ENCODE measurements around the gene UBE2I.

The UBE2I gene

DNA sequence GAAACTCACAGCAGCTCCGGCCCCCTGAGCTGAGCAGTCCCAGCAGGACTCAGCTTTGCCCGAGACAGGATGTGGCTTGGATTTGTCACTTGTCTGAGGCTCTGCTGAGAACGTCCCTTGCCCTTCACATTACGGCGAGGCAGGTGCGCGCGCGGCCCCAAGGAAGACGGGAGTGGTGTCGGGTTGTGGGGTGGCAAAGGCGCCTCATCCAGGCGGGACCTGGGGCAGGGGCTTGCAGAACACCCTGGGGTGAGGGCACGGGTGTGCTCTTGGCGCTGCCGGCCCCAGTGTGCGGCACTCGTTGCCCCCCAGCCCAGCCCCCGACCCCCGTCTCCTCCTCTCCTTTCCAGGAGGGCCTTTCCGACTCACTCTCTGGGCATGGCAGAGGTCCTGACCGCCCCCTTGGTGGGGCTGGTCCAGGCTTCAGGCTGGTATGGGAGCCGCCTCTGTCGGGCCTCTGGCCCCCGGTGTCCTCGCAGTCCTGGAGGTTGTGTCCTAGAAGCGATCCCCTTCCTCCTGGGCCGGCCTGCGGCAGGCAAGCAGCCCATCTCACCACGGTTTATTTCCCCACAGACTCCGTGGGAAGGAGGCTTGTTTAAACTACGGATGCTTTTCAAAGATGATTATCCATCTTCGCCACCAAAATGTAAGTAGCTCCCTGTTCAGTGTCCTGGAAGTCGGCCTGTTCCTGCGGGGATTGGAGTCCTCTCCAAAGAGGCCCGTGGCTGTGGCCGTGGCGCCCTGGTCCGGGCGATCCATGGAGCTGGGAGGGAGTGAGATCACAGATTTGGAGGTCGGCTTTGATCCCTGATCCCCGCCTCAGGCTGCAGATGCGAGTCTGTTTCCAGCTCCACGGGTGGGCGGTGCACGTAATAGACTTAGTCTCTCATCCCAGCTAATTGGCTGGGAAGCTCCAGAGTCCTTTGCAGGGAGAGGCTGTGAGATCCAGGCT lies 5.9 kb downstream of the UBE2I start:
- Histone ChIP-seq H3K36me3 (peaks cover 78% of the 10 kb centered on the region), H3K4me1 (ENCODE audit: control insufficient read depth in 1 of 2, insufficient read depth in 1 of 2, low read depth in 1 of 2, low read length in 1 of 2) (peaks cover 20 to 23% of the 10 kb centered on the region in 2 experiments), H3K4me3 (ENCODE audit: low read depth in 1 of 2, low read length in 1 of 2) (no peak overlapping the region), H3K9me3 (no peaks in the 10 kb centered on the region), H3K27me3 (no peaks in the 10 kb centered on the region), H3K27ac (no peak overlapping the region)
- TF ChIP-seq, protein P1, sequence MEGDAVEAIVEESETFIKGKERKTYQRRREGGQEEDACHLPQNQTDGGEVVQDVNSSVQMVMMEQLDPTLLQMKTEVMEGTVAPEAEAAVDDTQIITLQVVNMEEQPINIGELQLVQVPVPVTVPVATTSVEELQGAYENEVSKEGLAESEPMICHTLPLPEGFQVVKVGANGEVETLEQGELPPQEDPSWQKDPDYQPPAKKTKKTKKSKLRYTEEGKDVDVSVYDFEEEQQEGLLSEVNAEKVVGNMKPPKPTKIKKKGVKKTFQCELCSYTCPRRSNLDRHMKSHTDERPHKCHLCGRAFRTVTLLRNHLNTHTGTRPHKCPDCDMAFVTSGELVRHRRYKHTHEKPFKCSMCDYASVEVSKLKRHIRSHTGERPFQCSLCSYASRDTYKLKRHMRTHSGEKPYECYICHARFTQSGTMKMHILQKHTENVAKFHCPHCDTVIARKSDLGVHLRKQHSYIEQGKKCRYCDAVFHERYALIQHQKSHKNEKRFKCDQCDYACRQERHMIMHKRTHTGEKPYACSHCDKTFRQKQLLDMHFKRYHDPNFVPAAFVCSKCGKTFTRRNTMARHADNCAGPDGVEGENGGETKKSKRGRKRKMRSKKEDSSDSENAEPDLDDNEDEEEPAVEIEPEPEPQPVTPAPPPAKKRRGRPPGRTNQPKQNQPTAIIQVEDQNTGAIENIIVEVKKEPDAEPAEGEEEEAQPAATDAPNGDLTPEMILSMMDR (IDR thresholded peaks at IDR 0.05), result no peak

DNA sequence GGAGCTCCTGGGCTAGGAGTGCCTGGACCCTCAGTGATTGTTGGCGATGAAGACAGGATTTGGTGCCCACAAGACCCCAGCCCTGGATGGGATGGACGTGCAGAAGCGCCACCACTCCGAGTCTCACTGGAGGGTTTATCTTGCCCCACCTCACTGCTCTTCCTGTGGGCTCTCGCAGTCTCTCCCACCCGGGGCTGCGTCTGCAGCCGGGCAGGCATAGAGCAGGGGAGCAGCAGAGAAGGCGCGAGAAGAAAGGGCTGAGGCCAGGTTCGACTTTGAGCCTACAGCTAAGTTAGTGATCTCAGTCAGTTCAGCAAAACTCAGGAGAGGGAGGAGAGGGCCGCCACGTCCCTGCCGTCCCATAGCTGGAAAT lies 6.6 kb downstream of the UBE2I start:
- Histone ChIP-seq H3K27me3 (no peaks in the 10 kb centered on the region), H3K36me3 (peaks cover 85% of the 10 kb centered on the region), H3K27ac (no peak overlapping the region), H3K4me1 (ENCODE audit: control insufficient read depth in 1 of 2, insufficient read depth in 1 of 2, low read depth in 1 of 2, low read length in 1 of 2) (peaks cover 14 to 16% of the 10 kb centered on the region in 2 experiments), H3K4me3 (ENCODE audit: low read depth in 1 of 2, low read length in 1 of 2) (no peak overlapping the region), H3K9me3 (no peaks in the 10 kb centered on the region)
- TF ChIP-seq, protein P1 (IDR thresholded peaks at IDR 0.05), result no peak

DNA sequence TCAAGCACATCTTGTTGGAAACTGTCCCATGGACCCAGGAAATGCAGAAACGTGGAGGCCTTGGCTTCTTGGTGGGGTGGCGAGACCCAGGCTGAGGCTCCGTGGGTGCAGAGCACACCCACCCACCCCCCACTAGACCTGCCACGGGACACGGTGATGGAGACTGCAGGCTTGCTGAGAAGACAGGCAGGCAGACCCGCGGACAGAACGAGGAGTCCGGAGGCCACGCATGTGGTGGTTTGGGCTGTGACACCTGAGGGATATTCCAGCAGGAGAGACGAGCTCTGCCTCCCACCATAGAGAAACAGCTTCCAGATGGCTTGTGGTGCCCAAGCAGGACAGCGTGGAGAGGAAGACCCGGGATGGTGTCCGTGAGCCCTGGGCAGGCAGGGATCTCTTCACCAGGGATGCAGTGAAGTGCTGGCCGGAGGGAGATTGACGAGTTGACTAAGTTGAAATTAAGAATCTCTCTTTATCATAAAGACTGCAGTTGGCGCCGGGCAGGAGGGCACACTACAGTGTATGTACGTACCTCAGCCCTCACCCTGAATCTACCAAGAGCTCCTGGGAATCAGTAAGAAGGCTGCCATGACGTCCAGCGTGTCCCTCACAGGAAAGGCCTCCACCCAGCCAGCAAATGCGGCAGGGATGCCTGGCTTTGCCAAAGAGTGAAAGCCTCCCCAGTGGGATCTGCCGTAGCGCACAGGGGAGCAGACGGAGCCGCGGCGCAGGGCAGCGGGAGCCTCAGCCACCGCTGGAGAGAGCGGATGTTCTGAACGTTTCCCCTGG lies 8.2 kb downstream of the UBE2I start:
- H3K9me3 ChIP-seq, result no peaks in the 10 kb centered on the region
- H3K27ac ChIP-seq, result no peak overlapping the region
- H3K27me3 ChIP-seq, result no peaks in the 10 kb centered on the region
- peaks cover 93% of the 10 kb centered on the region for H3K36me3 ChIP-seq
- no peak overlapping the region for H3K4me3 ChIP-seq (ENCODE audit: low read depth in 1 of 2, low read length in 1 of 2)
- TF ChIP-seq, protein P1 (IDR thresholded peaks at IDR 0.05), result no peak
- H3K4me1 ChIP-seq (ENCODE audit: control insufficient read depth in 1 of 2, insufficient read depth in 1 of 2, low read depth in 1 of 2, low read length in 1 of 2), result no peaks in the 10 kb centered on the region

DNA sequence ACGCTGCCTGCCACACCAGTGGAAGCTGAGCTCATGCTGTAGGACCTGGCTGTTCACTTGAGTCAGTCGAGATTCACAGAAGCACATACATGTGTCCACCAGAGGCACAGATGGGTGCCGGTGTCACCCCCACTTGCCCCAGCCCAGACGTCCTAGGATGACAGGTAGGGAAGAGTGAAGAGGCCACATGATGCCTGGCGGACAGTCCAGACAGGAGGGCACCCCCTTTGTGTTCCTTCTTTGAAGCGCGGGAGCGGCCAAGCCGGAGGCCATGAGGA lies 8.8 kb downstream of the UBE2I start:
- no peaks in the 10 kb centered on the region for H3K9me3 ChIP-seq
- TF ChIP-seq, protein P1 (IDR thresholded peaks at IDR 0.05), result no peak
- H3K4me3 ChIP-seq (ENCODE audit: low read depth in 1 of 2, low read length in 1 of 2), result no peak overlapping the region
- no peak overlapping the region for H3K27ac ChIP-seq
- H3K27me3 ChIP-seq, result no peaks in the 10 kb centered on the region
- no peaks in the 10 kb centered on the region for H3K4me1 ChIP-seq (ENCODE audit: control insufficient read depth in 1 of 2, insufficient read depth in 1 of 2, low read depth in 1 of 2, low read length in 1 of 2)
- H3K36me3 ChIP-seq, result peaks cover 92% of the 10 kb centered on the region

DNA sequence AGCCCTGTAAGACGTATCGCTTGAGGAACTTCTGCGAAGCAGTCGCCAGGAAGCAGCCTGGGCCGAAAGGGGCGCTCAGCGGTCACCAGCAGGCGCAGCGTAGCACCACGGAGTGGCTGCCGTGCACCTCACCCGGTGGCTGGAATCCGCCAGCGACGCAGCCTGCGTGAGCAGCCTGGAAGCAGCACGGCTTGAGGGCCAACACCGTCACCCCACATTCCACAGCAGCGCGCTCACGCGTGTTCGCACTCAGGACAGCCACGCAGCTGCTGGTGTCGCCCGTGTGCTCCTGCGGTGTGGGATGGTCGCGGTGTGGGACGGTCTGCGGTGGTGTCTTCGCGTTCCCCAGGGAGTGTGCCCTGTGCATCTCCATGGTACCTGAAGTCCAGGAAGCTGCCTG lies 9.6 kb downstream of the UBE2I start:
- peaks cover 94% of the 10 kb centered on the region for H3K36me3 ChIP-seq
- TF ChIP-seq, protein P1 (IDR thresholded peaks at IDR 0.05), result no peak
- no peaks in the 10 kb centered on the region for H3K4me1 ChIP-seq (ENCODE audit: control insufficient read depth in 1 of 2, insufficient read depth in 1 of 2, low read depth in 1 of 2, low read length in 1 of 2)
- H3K9me3 ChIP-seq, result no peaks in the 10 kb centered on the region
- H3K4me3 ChIP-seq (ENCODE audit: low read depth in 1 of 2, low read length in 1 of 2), result no peak overlapping the region
- no peak overlapping the region for H3K27ac ChIP-seq
- H3K27me3 ChIP-seq, result no peaks in the 10 kb centered on the region
